OCI-LY3 (cell line): Measurements from ENCODE around the gene TMEM94.
"Not testable (repeated sequence)": the region's sequence is repeated elsewhere in the genome, so short reads cannot be mapped to it uniquely, and the experiment has no call there.

Experiments used
- H2AFZ ChIP-seq: fragments of 200-600, 300-600 bp; shearing (Covaris generic); 2 replicates; pipeline ENCODE4 v1.6.0; 2014; ENCODE audit warnings: antibody characterized with exemption, low read depth, low read length
- H3K27ac ChIP-seq: fragments of 200-600, 300-600 bp; sonication (generic); 2 replicates; pipeline ENCODE4 v1.5.1; 2014; ENCODE audit warnings: mild to moderate bottlenecking, low read length, moderate library complexity, mixed read lengths
- H3K27me3 ChIP-seq: fragments of 200-600, 300-600 bp; sonication (generic); 2 replicates; pipeline ENCODE4 v1.6.1; 2014; ENCODE audit warnings: low read depth, low read length, mixed read lengths
- H3K36me3 ChIP-seq: fragments of 200-600, 300-600 bp; sonication (generic); replicated peaks from 2 replicates; pipeline ENCODE3; 2014; ENCODE audit warnings: low read depth, low read length, mixed read lengths
- H3K4me1 ChIP-seq: fragments of 300-600, 200-600 bp; sonication (generic); 2 replicates; pipeline ENCODE4 v1.6.1; 2014; ENCODE audit warnings: low read length, mixed read lengths
- H3K4me2 ChIP-seq: fragments of 200-600, 300-600 bp; sonication (generic); 2 replicates; pipeline ENCODE4 v1.6.1; 2014; ENCODE audit warnings: low read length, mixed read lengths
- H3K4me3 ChIP-seq: fragments of 300-600, 200-600 bp; sonication (generic); 2 replicates; pipeline ENCODE4 v1.5.1; 2014; ENCODE audit warnings: antibody characterized with exemption, mild to moderate bottlenecking, low read length, moderate library complexity
- H3K79me2 ChIP-seq: fragments of 300-600, 200-600 bp; shearing (Covaris generic); 2 replicates; pipeline ENCODE4 v1.6.1; 2014; ENCODE audit warnings: mild to moderate bottlenecking, low read length, mixed read lengths
- H3K9ac ChIP-seq: fragments of 300-600, 200-600 bp; shearing (Covaris generic); 2 replicates; pipeline ENCODE4 v1.6.0; 2014; ENCODE audit warnings: mild to moderate bottlenecking, low read length, moderate library complexity
- H3K9me3 ChIP-seq: fragments of 200-600, 300-600 bp; shearing (Covaris generic); 2 replicates; pipeline ENCODE4 v1.6.1; 2014; ENCODE audit warnings: low read length, mixed read lengths; ENCODE audit not compliant: insufficient read depth
- H4K20me1 ChIP-seq: fragments of 200-600, 300-600 bp; sonication (generic); 2 replicates; pipeline ENCODE4 v1.6.1; 2016; ENCODE audit warnings: low read length, mixed read lengths; ENCODE audit not compliant: insufficient read depth
- EZH2phosphoT487 ChIP-seq: fragments of 200-600 bp; shearing (Covaris generic); IDR thresholded peaks from 2 replicates; pipeline ENCODE4 v1.6.1; 2018; ENCODE audit warnings: antibody characterized with exemption, mixed run types, low read depth
- TF ChIP-seq, protein P1 (sequence below): fragments of 200-600, 300-600 bp; sonication (generic); IDR thresholded peaks from 2 replicates; pipeline ENCODE4 v1.5.1; 2014; ENCODE audit warnings: antibody characterized with exemption, low read length, low read depth

TMEM94 gene

DNA sequence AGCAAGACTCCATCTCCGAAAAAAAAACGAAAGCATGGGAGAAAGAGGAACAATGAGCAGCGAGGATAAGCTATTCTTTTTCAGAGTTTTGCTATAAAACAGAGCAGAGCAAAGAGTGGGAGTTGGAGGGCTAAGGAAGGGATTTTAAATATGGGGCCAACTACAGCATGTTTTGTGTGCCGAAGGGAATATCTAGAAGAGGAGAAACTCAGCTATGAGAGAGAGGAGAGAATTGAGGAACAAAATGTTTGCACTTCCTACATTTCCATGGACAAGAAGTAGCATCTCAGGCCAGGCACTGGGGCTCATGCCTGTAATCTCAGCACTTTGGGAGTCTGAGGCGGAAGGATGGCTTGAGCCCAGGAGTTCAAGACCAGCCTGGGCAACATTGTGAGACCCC lies 37.9 kb upstream of the TMEM94 start:
- Histone ChIP-seq H3K9ac (no peak overlapping the region), H3K9me3 (no peaks in the 10 kb centered on the region), H3K36me3 (no peaks in the 10 kb centered on the region), H4K20me1 (no peaks in the 10 kb centered on the region), H3K27ac (no peak overlapping the region), H2AFZ (no peak overlapping the region), H3K79me2 (no peaks in the 10 kb centered on the region), H3K4me1 (no peaks in the 10 kb centered on the region), H3K4me3 (no peak overlapping the region), H3K4me2 (no peak overlapping the region), H3K27me3 (peaks cover 10% of the 10 kb centered on the region; the same call in 1 of the 2 replicates)
- TF ChIP-seq, protein P1, sequence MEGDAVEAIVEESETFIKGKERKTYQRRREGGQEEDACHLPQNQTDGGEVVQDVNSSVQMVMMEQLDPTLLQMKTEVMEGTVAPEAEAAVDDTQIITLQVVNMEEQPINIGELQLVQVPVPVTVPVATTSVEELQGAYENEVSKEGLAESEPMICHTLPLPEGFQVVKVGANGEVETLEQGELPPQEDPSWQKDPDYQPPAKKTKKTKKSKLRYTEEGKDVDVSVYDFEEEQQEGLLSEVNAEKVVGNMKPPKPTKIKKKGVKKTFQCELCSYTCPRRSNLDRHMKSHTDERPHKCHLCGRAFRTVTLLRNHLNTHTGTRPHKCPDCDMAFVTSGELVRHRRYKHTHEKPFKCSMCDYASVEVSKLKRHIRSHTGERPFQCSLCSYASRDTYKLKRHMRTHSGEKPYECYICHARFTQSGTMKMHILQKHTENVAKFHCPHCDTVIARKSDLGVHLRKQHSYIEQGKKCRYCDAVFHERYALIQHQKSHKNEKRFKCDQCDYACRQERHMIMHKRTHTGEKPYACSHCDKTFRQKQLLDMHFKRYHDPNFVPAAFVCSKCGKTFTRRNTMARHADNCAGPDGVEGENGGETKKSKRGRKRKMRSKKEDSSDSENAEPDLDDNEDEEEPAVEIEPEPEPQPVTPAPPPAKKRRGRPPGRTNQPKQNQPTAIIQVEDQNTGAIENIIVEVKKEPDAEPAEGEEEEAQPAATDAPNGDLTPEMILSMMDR = no peak
- no peak for TF ChIP-seq EZH2phosphoT487

DNA sequence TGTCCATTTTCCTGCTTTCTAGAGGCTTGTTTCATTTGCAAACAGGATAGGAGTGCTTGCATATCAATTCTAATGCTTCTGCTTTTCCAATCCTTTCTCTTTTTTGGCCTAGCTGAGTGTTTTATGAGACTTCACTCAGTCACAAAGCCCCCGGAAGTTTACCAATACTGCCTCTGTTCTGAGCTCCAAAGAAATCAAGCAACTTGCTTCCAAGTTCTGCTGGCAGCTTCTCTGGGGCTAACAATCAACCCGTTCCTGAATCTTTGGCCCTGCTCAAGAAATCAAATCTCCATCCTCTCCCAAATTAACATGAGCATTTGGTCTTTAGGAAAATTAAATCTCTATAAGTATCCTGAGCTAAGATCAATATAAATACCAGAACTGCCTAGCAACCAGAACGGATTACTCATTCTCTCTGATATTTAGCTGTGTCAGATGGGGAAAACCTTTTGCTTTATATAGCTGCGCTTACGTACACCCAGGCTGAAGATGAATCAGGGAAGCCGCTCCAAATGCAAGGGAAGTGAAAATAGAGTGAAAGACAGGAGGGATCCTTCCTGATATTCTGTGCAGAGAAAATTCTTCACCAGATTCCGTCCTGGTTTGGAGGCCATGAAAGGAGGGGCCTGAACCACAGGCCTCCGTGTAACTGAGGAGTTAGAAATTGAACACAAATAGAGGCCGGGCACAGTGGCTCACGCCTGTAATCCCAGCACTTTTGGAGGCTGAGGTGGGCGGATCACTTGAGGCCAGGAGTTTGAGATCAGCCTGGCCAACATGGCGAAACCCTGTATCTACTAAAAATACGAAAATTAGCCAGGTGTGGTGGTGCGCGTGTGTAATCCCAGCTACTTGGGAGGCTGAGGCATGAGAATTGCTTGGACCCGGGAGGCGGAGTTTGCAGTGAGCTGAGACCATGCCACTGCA lies 27.6 kb upstream of the TMEM94 start:
- no peaks in the 10 kb centered on the region for H3K36me3 ChIP-seq
- H3K4me2 ChIP-seq = no peak overlapping the region
- H3K27me3 ChIP-seq = peaks cover 7% of the 10 kb centered on the region
- no peak overlapping the region for H3K27ac ChIP-seq
- H4K20me1 ChIP-seq = no peaks in the 10 kb centered on the region
- H3K4me3 ChIP-seq = no peak overlapping the region
- H2AFZ ChIP-seq = no peak overlapping the region
- H3K4me1 ChIP-seq = peaks cover 13% of the 10 kb centered on the region
- no peaks in the 10 kb centered on the region for H3K9me3 ChIP-seq
- TF ChIP-seq, protein P1 = no peak
- TF ChIP-seq EZH2phosphoT487 = no peak
- no peaks in the 10 kb centered on the region for H3K79me2 ChIP-seq
- no peak overlapping the region for H3K9ac ChIP-seq

DNA sequence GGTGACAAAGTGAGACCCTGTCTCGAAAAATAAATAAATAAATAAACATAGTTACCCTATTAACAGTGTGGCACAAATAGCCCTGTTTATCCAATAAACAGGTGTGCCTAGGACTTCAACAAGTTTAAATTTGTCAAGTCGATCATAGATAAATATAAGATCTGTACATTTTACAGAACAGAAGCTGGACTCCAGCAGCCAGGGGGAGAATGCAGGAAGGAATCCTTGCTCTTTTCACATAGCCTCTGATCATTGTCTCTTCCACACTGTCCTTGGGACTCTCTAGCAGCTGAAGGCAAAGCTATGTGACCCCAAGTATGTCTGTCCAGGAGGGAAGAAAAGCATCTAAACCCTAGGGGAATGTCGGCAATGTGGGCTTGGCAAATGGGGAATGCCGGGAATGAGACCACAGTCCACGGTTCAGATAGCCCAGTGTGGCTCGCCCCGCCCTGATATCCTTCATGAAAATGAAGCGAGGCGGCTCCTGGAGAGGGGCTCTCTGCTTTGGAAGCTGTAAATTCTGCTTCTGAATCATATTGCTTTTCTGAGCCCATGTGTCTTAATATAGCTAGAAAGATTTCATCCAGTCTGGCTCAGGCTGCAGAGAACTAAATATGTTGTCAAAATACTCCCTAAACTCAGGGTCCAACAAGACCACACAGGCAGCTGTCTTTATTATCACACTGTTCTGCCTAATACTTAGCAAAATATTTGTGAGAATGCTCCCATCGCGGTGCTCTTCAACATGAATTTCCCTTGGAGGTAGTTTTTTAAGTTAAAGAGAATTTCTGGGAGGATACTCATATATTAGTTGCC lies 26.1 kb upstream of the TMEM94 start:
- Histone ChIP-seq H3K9me3 (no peaks in the 10 kb centered on the region), H3K9ac (no peak overlapping the region), H4K20me1 (no peaks in the 10 kb centered on the region), H3K4me2 (no peak overlapping the region), H3K4me1 (peaks cover 13% of the 10 kb centered on the region), H2AFZ (no peak overlapping the region), H3K27ac (no peak overlapping the region), H3K4me3 (no peak overlapping the region), H3K27me3 (peaks cover 12% of the 10 kb centered on the region), H3K79me2 (no peaks in the 10 kb centered on the region), H3K36me3 (no peaks in the 10 kb centered on the region)
- TF ChIP-seq, protein P1 = no peak
- no peak for TF ChIP-seq EZH2phosphoT487

DNA sequence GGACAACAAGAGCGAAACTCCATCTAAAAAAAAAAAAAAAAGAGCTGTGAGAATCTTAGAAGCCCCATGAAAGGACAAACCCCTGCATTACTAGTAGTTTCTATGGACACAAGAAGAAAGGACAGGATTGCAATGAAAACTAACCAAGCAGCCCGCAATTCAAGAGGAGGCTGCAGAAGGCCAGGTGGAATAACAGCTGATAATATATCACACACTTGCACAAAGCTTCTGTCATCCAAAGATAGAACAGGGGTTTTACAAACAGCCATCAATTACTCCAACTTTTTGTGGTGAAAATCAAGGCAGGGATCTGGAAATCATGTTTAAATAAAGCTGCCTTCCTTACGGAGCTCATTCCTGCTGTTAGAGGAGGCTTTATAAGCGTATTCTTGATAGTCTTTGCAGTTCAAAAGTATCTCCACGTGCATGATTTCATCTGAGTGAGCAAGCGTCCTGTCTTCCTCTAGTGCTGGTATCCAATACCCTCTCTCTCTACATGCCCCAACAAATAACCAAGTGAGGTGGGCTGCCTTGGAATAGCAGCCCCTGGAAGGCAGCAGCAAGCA lies 23.1 kb upstream of the TMEM94 start:
- TF ChIP-seq EZH2phosphoT487 = no peak
- TF ChIP-seq, protein P1 = no peak
- H3K9me3 ChIP-seq = no peaks in the 10 kb centered on the region
- H3K36me3 ChIP-seq = no peaks in the 10 kb centered on the region
- H3K4me2 ChIP-seq = no peak overlapping the region
- H3K27ac ChIP-seq = no peak overlapping the region
- H3K27me3 ChIP-seq = peaks cover 9% of the 10 kb centered on the region; the same call in 1 of the 2 replicates
- H4K20me1 ChIP-seq = no peaks in the 10 kb centered on the region
- no peaks in the 10 kb centered on the region for H3K79me2 ChIP-seq
- H3K4me1 ChIP-seq = peaks cover 7% of the 10 kb centered on the region
- no peak overlapping the region for H2AFZ ChIP-seq
- no peak overlapping the region for H3K4me3 ChIP-seq
- H3K9ac ChIP-seq = no peak overlapping the region

DNA sequence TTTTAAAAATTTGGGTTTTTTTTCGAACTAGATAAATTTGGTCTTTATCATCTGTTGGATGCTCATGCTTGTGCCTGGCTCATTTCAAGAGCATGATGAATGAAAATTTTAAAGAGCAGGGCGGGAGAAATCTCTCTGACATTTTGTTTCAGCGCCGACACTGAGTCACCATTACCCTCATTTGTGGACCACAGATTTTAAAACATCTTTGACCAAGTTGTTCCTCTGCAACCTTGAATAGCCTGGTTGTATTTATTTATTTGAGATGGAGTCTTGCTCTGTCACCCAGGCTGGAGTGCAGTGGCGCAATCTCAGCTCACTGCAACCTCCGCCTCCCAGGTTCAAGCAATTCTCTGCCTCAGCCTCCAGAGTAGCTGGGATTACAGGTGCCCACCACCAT lies 22.0 kb upstream of the TMEM94 start:
- H4K20me1 ChIP-seq, H3K9ac ChIP-seq, H2AFZ ChIP-seq, H3K4me3 ChIP-seq, H3K36me3 ChIP-seq, H3K27ac ChIP-seq, H3K9me3 ChIP-seq, H3K79me2 ChIP-seq, H3K27me3 ChIP-seq, H3K4me2 ChIP-seq, H3K4me1 ChIP-seq: not testable (repeated sequence)
